H9 (cell line): ENCODE measurements around the gene DYRK1A. TPM values are rescaled to one million over a fixed set of nuclear protein-coding genes. Genes with fewer than 3 reads are reported as not detected.

Experiments
- DNase-seq: peaks from one replicate; pipeline ENCODE4 v3.0.0-alpha.2; 2017
- H2AFZ ChIP-seq: one replicate; pipeline ENCODE4 v1.6.1; 2013; ENCODE audit warnings: mild to moderate bottlenecking, low read length, control low read depth, moderate library complexity
- H2AK5ac ChIP-seq: 2 replicates; pipeline ENCODE4 v1.6.1; 2013; ENCODE audit warnings: low read length, control low read depth, mixed read lengths; ENCODE audit not compliant: insufficient read length
- H2BK120ac ChIP-seq: one replicate; pipeline ENCODE4 v1.6.1; 2013; ENCODE audit warnings: low read depth, mild to moderate bottlenecking, low read length, control low read depth, inconsistent platforms; ENCODE audit not compliant: poor library complexity, severe bottlenecking
- H2BK12ac ChIP-seq: 2 replicates; pipeline ENCODE4 v1.6.1; 2013; ENCODE audit warnings: low read length, control low read depth, mixed read lengths, low read depth; ENCODE audit not compliant: insufficient read length
- H2BK15ac ChIP-seq: 2 replicates; pipeline ENCODE4 v1.6.1; 2013; ENCODE audit warnings: low read depth, low read length, control low read depth
- H2BK20ac ChIP-seq: one replicate; pipeline ENCODE4 v1.6.1; 2013; ENCODE audit warnings: low read depth, mild to moderate bottlenecking, low read length, control low read depth, inconsistent platforms; ENCODE audit not compliant: poor library complexity, severe bottlenecking
- H2BK5ac ChIP-seq: 2 replicates; pipeline ENCODE4 v1.6.1; 2013; ENCODE audit warnings: low read length, control low read depth, mixed read lengths; ENCODE audit not compliant: insufficient read length
- H3K14ac ChIP-seq: 2 replicates; pipeline ENCODE4 v1.6.1; 2013; ENCODE audit warnings: low read length, control low read depth; ENCODE audit not compliant: insufficient read depth
- H3K18ac ChIP-seq: 2 replicates; pipeline ENCODE4 v1.6.1; 2013; ENCODE audit warnings: low read depth, mild to moderate bottlenecking, mixed read lengths, low read length, control low read depth; ENCODE audit not compliant: insufficient read length
- H3K23ac ChIP-seq: 2 replicates; pipeline ENCODE4 v1.6.1; 2013; ENCODE audit warnings: low read length, control low read depth, mixed read lengths, low read depth; ENCODE audit not compliant: insufficient read length
- H3K23me2 ChIP-seq: 2 replicates; pipeline ENCODE4 v1.6.1; 2013; ENCODE audit warnings: low read depth, mild to moderate bottlenecking, mixed read lengths, low read length, control low read depth; ENCODE audit not compliant: insufficient read length, poor library complexity, severe bottlenecking
- H3K27ac ChIP-seq: 2 replicates; pipeline ENCODE4 v1.5.1; 2013; ENCODE audit warnings: low read length, control low read depth, mixed read lengths, low read depth; ENCODE audit not compliant: insufficient read length
- H3K27me3 ChIP-seq: 2 replicates; pipeline ENCODE4 v1.6.1; 2013; ENCODE audit warnings: low read length, control low read depth, inconsistent platforms; ENCODE audit not compliant: insufficient read depth
- H3K4ac ChIP-seq: 2 replicates; pipeline ENCODE4 v1.6.1; 2013; ENCODE audit warnings: low read depth, mild to moderate bottlenecking, control low read depth, inconsistent platforms, low read length, moderate library complexity
- H3K4me1 ChIP-seq: 2 replicates; pipeline ENCODE4 v1.6.1; 2013; ENCODE audit warnings: low read length, control low read depth, inconsistent platforms; ENCODE audit not compliant: insufficient read depth
- H3K4me2 ChIP-seq: 2 replicates; pipeline ENCODE4 v1.6.1; 2013; ENCODE audit warnings: low read length, control low read depth, mixed read lengths; ENCODE audit not compliant: insufficient read length, insufficient read depth
- H3K56ac ChIP-seq: 2 replicates; pipeline ENCODE4 v1.6.1; 2013; ENCODE audit warnings: low read depth, mild to moderate bottlenecking, mixed read lengths, low read length, control low read depth; ENCODE audit not compliant: insufficient read length
- H3K79me1 ChIP-seq: 2 replicates; pipeline ENCODE4 v1.6.1; 2013; ENCODE audit warnings: low read depth, mild to moderate bottlenecking, moderate library complexity, low read length, control low read depth, inconsistent platforms; ENCODE audit not compliant: insufficient read depth, poor library complexity, severe bottlenecking
- H3K79me2 ChIP-seq: 2 replicates; pipeline ENCODE4 v1.6.1; 2013; ENCODE audit warnings: low read length, control low read depth, inconsistent platforms; ENCODE audit not compliant: insufficient read depth
- H3K9ac ChIP-seq: 2 replicates; pipeline ENCODE4 v1.6.1; 2013; ENCODE audit warnings: low read length, control low read depth, mixed read lengths; ENCODE audit not compliant: insufficient read length; ENCODE audit errors: extremely low read depth
- H3K9me3 ChIP-seq: one replicate; pipeline ENCODE4 v1.6.1; 2013; ENCODE audit warnings: low read depth, low read length, inconsistent platforms; ENCODE audit not compliant: control insufficient read depth
- H3T11ph ChIP-seq: one replicate; pipeline ENCODE4 v1.6.1; 2013; ENCODE audit warnings: mild to moderate bottlenecking, low read length, control low read depth, inconsistent platforms
- H4K20me1 ChIP-seq: one replicate; pipeline ENCODE4 v1.6.1; 2013; ENCODE audit not compliant: control insufficient read depth, insufficient read length, insufficient read depth
- H4K5ac ChIP-seq: 2 replicates; pipeline ENCODE4 v1.6.1; 2013; ENCODE audit warnings: low read depth, mild to moderate bottlenecking, mixed read lengths, low read length, control low read depth; ENCODE audit not compliant: insufficient read length
- H4K8ac ChIP-seq: replicated peaks from 2 replicates; pipeline ENCODE4 v1.6.1; 2013; ENCODE audit warnings: low read length, control low read depth, mixed read lengths, low read depth; ENCODE audit not compliant: insufficient read length
- H4K91ac ChIP-seq: 2 replicates; pipeline ENCODE4 v1.6.1; 2013; ENCODE audit warnings: low read depth, mild to moderate bottlenecking, moderate library complexity, mixed read lengths, low read length, control low read depth; ENCODE audit not compliant: insufficient read length
- H3K27ac Mint-ChIP-seq, 3 experiments: 2 replicates in 2 of 3; 3 replicates in 1 of 3; pipeline ENCODE4 v1.8.0; 2020 to 2021; ENCODE audit warnings: mixed read lengths in 3 of 3, mild to moderate bottlenecking in 1 of 3, moderate library complexity in 1 of 3
- H3K27me3 Mint-ChIP-seq: 2 replicates; pipeline ENCODE4 v1.8.0; 2021; ENCODE audit warnings: low read depth, mild to moderate bottlenecking, moderate library complexity, mixed read lengths
- H3K36me3 Mint-ChIP-seq, 3 experiments: 2 replicates in 2 of 3; 3 replicates in 1 of 3; pipeline ENCODE4 v1.8.0; 2020 to 2021; ENCODE audit warnings: low read depth in 3 of 3, mixed read lengths in 3 of 3; ENCODE audit not compliant: insufficient read depth in 1 of 3
- H3K4me1 Mint-ChIP-seq, 2 experiments: 2 replicates each; pipeline ENCODE4 v1.8.0; 2020; ENCODE audit warnings: mixed read lengths in 2 of 2
- H3K4me3 Mint-ChIP-seq, 2 experiments: 2 replicates in 1 of 2; 3 replicates in 1 of 2; pipeline ENCODE4 v1.8.0; 2020 to 2021; ENCODE audit warnings: mild to moderate bottlenecking in 2 of 2, mixed read lengths in 2 of 2, moderate library complexity in 1 of 2
- H3K9me3 Mint-ChIP-seq, 2 experiments: 2 replicates in 1 of 2; 3 replicates in 1 of 2; pipeline ENCODE4 v1.8.0; 2020; ENCODE audit warnings: mild to moderate bottlenecking in 2 of 2, mixed read lengths in 2 of 2, moderate library complexity in 1 of 2
- CTCF ChIP-seq: fragments of 200-600 bp; sonication (generic); conservative IDR thresholded peaks from 3 replicates; pipeline ENCODE4 v1.8.0; 2021; ENCODE audit warnings: antibody characterized with exemption, mild to moderate bottlenecking
- WGBS: extraction: QIAGEN DNeasy Blood & Tissue Kit; methylation state at CpG from one replicate; pipeline ENCODE4 v1.1.7; 2013; ENCODE audit warnings: missing lambda C conversion rate, low lambda C conversion rate, mixed read lengths; ENCODE audit not compliant: insufficient read length; ENCODE audit errors: extremely low coverage; 5-methylcytosine and 5-hydroxymethylcytosine counted together
- total RNA-seq: library from RNA; stranded (reverse); gene quantifications from 2 replicates; pipeline ENCODE4 v1.2.1, GENCODE V29; 2021

DYRK1A gene
- total RNA-seq, 1 experiment from 2014 or later, result 73.6 TPM

- Histone ChIP-seq H3K4me2 (no peak overlapping the region), H3K4me1 (peaks cover 15% of the 10 kb centered on the region), H3T11ph (no peak overlapping the region), H3K56ac (no peak overlapping the region), H2AK5ac (no peak overlapping the region), H2BK5ac (no peak overlapping the region), H4K20me1 (no peaks in the 10 kb centered on the region), H3K79me2 (peaks cover 26% of the 10 kb centered on the region; the same call in 1 of the 2 replicates), H2AFZ (no peak overlapping the region), H3K79me1 (peaks cover 4% of the 10 kb centered on the region), H4K91ac (no peak overlapping the region), H2BK120ac (no peak overlapping the region), H2BK12ac (no peak overlapping the region), H3K23ac (no peak overlapping the region), H3K18ac (no peak overlapping the region), H3K27me3 (no peaks in the 10 kb centered on the region), H4K5ac (no peak overlapping the region), H3K9me3 (no peaks in the 10 kb centered on the region), H3K27ac (no peak overlapping the region), H2BK15ac (no peak overlapping the region), H4K8ac (no peak overlapping the region), H3K14ac (no peak overlapping the region), H3K4ac (no peak overlapping the region), H3K9ac (no peak overlapping the region), H2BK20ac (no peak overlapping the region), H3K23me2 (no peaks in the 10 kb centered on the region)
- H3K9me3 Mint-ChIP-seq, result no peaks in the 10 kb centered on the region; a peak in 1 of 5 replicates
- no peaks in the 10 kb centered on the region for H3K27me3 Mint-ChIP-seq
- no peak for DNase-seq
- H3K27ac Mint-ChIP-seq, result no peak overlapping the region
- TF ChIP-seq CTCF, result no peak
- peaks cover 71 to 75% of the 10 kb centered on the region in 2 experiments for H3K4me1 Mint-ChIP-seq
- no peak overlapping the region for H3K4me3 Mint-ChIP-seq
- 0 out of 7 replicates have a peak, but pooled peaks cover 0 to 3% (median 0%) of the 10 kb centered on the region in 3 experiments for H3K36me3 Mint-ChIP-seq
- WGBS, result no CpG with 5 or more reads among the region's 4 CpGs
These were observed 93.0 kb downstream of the DYRK1A start for GRCh38 chr21:37459575-37459974.
